IMR-90 (cell line): ENCODE data around the gene OR52N2. TPM values are rescaled to one million over a fixed set of nuclear protein-coding genes. Genes with fewer than 3 reads are reported as not detected.

Source experiments
- ATAC-seq: fragments of 200-7000 bp; cut with Tn5 transposase; 2 replicates; pipeline ENCODE4 v1.9.1; 2020; ENCODE audit warnings: low read depth, mild to moderate bottlenecking, moderate library complexity
- BruUV-seq: library from RNA; stranded (reverse); fragments of 400-500 nt; replicated peaks from 2 replicates; lab custom pipeline; 2021; lab: Mats Ljungman, UMichigan
- CTCF ChIA-PET: fragments of 300-600 bp; formaldehyde crosslinking; extraction: SDS; loops from one replicate; lab custom pipeline; 2021; ENCODE audit warnings: antibody characterized with exemption; lab: Yijun Ruan, JAX
- POLR2A ChIA-PET: fragments of 300-600 bp; sonication (Branson Sonifier 250); formaldehyde crosslinking; loops from one replicate; lab custom pipeline; 2022; ENCODE audit warnings: antibody characterized with exemption; ENCODE audit not compliant: unreplicated experiment; lab: Charles Lee
- DNase-seq: peaks from one replicate; pipeline ENCODE4 v3.0.0; 2013
- H2AFZ ChIP-seq: replicated peaks from 2 replicates; pipeline ENCODE3; 2013; ENCODE audit warnings: low read length, mild to moderate bottlenecking; ENCODE audit not compliant: poor library complexity
- H2AK5ac ChIP-seq: 2 replicates; pipeline ENCODE4 v1.6.1; 2013; ENCODE audit warnings: low read depth, low read length, inconsistent platforms
- H2AK9ac ChIP-seq: replicated peaks from 2 replicates; pipeline ENCODE3; 2013; ENCODE audit warnings: mild to moderate bottlenecking, low read depth, low read length, moderate library complexity; ENCODE audit not compliant: poor library complexity
- H2BK120ac ChIP-seq: 2 replicates; pipeline ENCODE4 v1.6.1; 2013; ENCODE audit warnings: low read depth, low read length, inconsistent platforms
- H2BK15ac ChIP-seq: 3 replicates; pipeline ENCODE4 v1.6.1; 2013; ENCODE audit warnings: low read depth, low read length, inconsistent platforms
- H2BK20ac ChIP-seq: 2 replicates; pipeline ENCODE4 v1.6.1; 2013; ENCODE audit warnings: low read depth, mild to moderate bottlenecking, inconsistent platforms, low read length, moderate library complexity
- H2BK5ac ChIP-seq: 2 replicates; pipeline ENCODE4 v1.6.1; 2013; ENCODE audit warnings: mild to moderate bottlenecking, low read depth, low read length, inconsistent platforms; ENCODE audit not compliant: poor library complexity, severe bottlenecking
- H3K14ac ChIP-seq: replicated peaks from 2 replicates; pipeline ENCODE4 v1.6.1; 2013; ENCODE audit warnings: low read depth, low read length, inconsistent platforms
- H3K18ac ChIP-seq: 2 replicates; pipeline ENCODE4 v1.6.1; 2013; ENCODE audit warnings: low read depth, low read length, control low read depth
- H3K23ac ChIP-seq: 2 replicates; pipeline ENCODE4 v1.6.1; 2013; ENCODE audit warnings: low read depth, low read length, inconsistent platforms
- H3K27ac ChIP-seq: 2 replicates; pipeline ENCODE4 v1.5.1; 2013; ENCODE audit warnings: mild to moderate bottlenecking, control low read depth, low read length; ENCODE audit not compliant: insufficient read depth
- H3K27me3 ChIP-seq: 2 replicates; pipeline ENCODE4 v1.6.1; 2013; ENCODE audit warnings: low read length; ENCODE audit not compliant: control insufficient read depth, insufficient read depth
- H3K36me3 ChIP-seq: 2 replicates; pipeline ENCODE4 v1.6.1; 2013; ENCODE audit warnings: low read length, mixed read lengths; ENCODE audit not compliant: control insufficient read depth, insufficient read depth
- H3K4ac ChIP-seq: 2 replicates; pipeline ENCODE4 v1.6.1; 2013; ENCODE audit warnings: low read depth, low read length, inconsistent platforms
- H3K4me1 ChIP-seq: 2 replicates; pipeline ENCODE4 v1.6.1; 2013; ENCODE audit warnings: low read length, mixed read lengths; ENCODE audit not compliant: control insufficient read depth, insufficient read depth
- H3K4me2 ChIP-seq: 2 replicates; pipeline ENCODE4 v1.6.1; 2013; ENCODE audit warnings: low read depth, mild to moderate bottlenecking, control low read depth, low read length, moderate library complexity
- H3K4me3 ChIP-seq: 2 replicates; pipeline ENCODE4 v1.5.1; 2013; ENCODE audit warnings: low read depth, mild to moderate bottlenecking, control low read depth, low read length, moderate library complexity; ENCODE audit not compliant: insufficient read depth
- H3K56ac ChIP-seq: 2 replicates; pipeline ENCODE4 v1.6.1; 2013; ENCODE audit warnings: low read length, inconsistent platforms; ENCODE audit not compliant: insufficient read depth; ENCODE audit errors: extremely low read depth
- H3K79me1 ChIP-seq, 2 experiments: 2 replicates each; pipeline ENCODE4 v1.6.1; 2013; ENCODE audit warnings: low read length in 2 of 2, inconsistent platforms in 1 of 2, low read depth in 1 of 2
- H3K9ac ChIP-seq: 2 replicates; pipeline ENCODE4 v1.6.1; 2013; ENCODE audit warnings: low read depth, low read length, control low read depth
- H3K9me1 ChIP-seq: 2 replicates; pipeline ENCODE4 v1.6.1; 2013; ENCODE audit warnings: low read length, inconsistent platforms; ENCODE audit not compliant: insufficient read depth
- H3K9me3 ChIP-seq: 2 replicates; pipeline ENCODE4 v1.6.1; 2013; ENCODE audit warnings: low read length; ENCODE audit not compliant: control insufficient read depth, insufficient read depth
- H4K20me1 ChIP-seq: 2 replicates; pipeline ENCODE4 v1.6.1; 2013; ENCODE audit warnings: low read length, inconsistent platforms; ENCODE audit not compliant: insufficient read depth
- H4K5ac ChIP-seq: 2 replicates; pipeline ENCODE4 v1.6.1; 2013; ENCODE audit warnings: mild to moderate bottlenecking, low read depth, low read length, control low read depth
- H4K8ac ChIP-seq, 2 experiments: 2 replicates each; pipeline ENCODE4 v1.6.1; 2013; ENCODE audit warnings: low read depth in 2 of 2, low read length in 2 of 2, control low read depth in 1 of 2, inconsistent platforms in 1 of 2
- H4K91ac ChIP-seq: 2 replicates; pipeline ENCODE4 v1.6.1; 2013; ENCODE audit warnings: low read depth, low read length, inconsistent platforms; ENCODE audit not compliant: insufficient read depth
- CEBPB ChIP-seq: IDR thresholded peaks from 2 replicates; pipeline ENCODE4 v1.6.1; 2012; ENCODE audit warnings: low read depth, low read length, improper control_type of control experiment
- CHD1 ChIP-seq: IDR thresholded peaks from 2 replicates; pipeline ENCODE4 v1.6.1; 2012; ENCODE audit warnings: low read depth, low read length, improper control_type of control experiment
- FOS ChIP-seq: fragments of 150-350 bp; IDR thresholded peaks from 2 replicates; pipeline ENCODE4 v1.6.1; 2016; ENCODE audit warnings: low read depth, low read length
- MAFK ChIP-seq: IDR thresholded peaks from 2 replicates; pipeline ENCODE4 v1.6.1; 2012; ENCODE audit warnings: low read depth, low read length, improper control_type of control experiment
- MAZ ChIP-seq: IDR thresholded peaks from 2 replicates; pipeline ENCODE4 v1.6.1; 2012; ENCODE audit warnings: low read depth, mild to moderate bottlenecking, low read length, improper control_type of control experiment, moderate library complexity, borderline replicate concordance
- MXI1 ChIP-seq: IDR thresholded peaks from 2 replicates; pipeline ENCODE4 v1.6.1; 2012; ENCODE audit warnings: low read depth, mild to moderate bottlenecking, low read length, moderate library complexity, borderline replicate concordance
- NFE2L2 ChIP-seq: fragments of 150-350 bp; IDR thresholded peaks from 2 replicates; pipeline ENCODE4 v1.6.1; 2016; ENCODE audit warnings: low read depth, mild to moderate bottlenecking, low read length
- POLR2A ChIP-seq: IDR thresholded peaks from 2 replicates; pipeline ENCODE4 v1.6.1; 2012; ENCODE audit warnings: mild to moderate bottlenecking, low read depth, low read length
- RAD21 ChIP-seq: IDR thresholded peaks from 2 replicates; pipeline ENCODE4 v1.6.1; 2012; ENCODE audit warnings: low read length, improper control_type of control experiment
- RCOR1 ChIP-seq: IDR thresholded peaks from 2 replicates; pipeline ENCODE4 v1.6.1; 2012; ENCODE audit warnings: mild to moderate bottlenecking, low read length, improper control_type of control experiment; ENCODE audit not compliant: insufficient replicate concordance
- RFX5 ChIP-seq: IDR thresholded peaks from 2 replicates; pipeline ENCODE4 v1.8.0; 2012; ENCODE audit warnings: low read depth, mild to moderate bottlenecking, low read length, moderate library complexity
- SMC3 ChIP-seq: fragments of 150-350 bp; IDR thresholded peaks from 2 replicates; pipeline ENCODE4 v1.6.1; 2016; ENCODE audit warnings: low read depth, mild to moderate bottlenecking, antibody characterized with exemption, low read length, moderate library complexity
- whole genome bisulfite sequencing, 2 experiments: methylation state at CpG; one replicate each; pipeline versions ENCODE4 v1.1.5 to v1.1.7; 2013; ENCODE audit warnings: missing lambda C conversion rate in 2 of 2; ENCODE audit not compliant: insufficient read length in 1 of 2; ENCODE audit errors: extremely low coverage in 2 of 2; 5-methylcytosine and 5-hydroxymethylcytosine counted together
- dilution Hi-C: fragments of 300-500 bp; cut with HindIII; formaldehyde crosslinking; loops from one replicate; pipeline ENCODE4 v1.14.3; 2018; ENCODE audit warnings: low sequenced_read_pairs; ENCODE audit not compliant: unreplicated experiment
- in situ Hi-C: fragments of 300-500 bp; cut with MboI; formaldehyde crosslinking; loops from 3 replicates; pipeline ENCODE4 v1.14.3; 2019; ENCODE audit warnings: low sequenced_read_pairs, inconsistent platforms, mixed read lengths
- intact Hi-C: fragments of 100-400 bp; cut with micrococcal nuclease; formaldehyde crosslinking; loops from 2 replicates; pipeline ENCODE4 v1.10.0; 2022
- polyA plus RNA-seq, 3 experiments: library from polyadenylated mRNA; depleted of rRNA; stranded (reverse); fragments of >200 nt; gene quantifications; 2 replicates each; pipeline ENCODE4 v1.2.3, GENCODE V29; 2012; ENCODE audit warnings: low replicate concordance in 1 of 3
- total RNA-seq: library from RNA; depleted of rRNA; stranded (reverse); fragments of >200 nt; gene quantifications from 2 replicates; pipeline ENCODE4 v1.2.3, GENCODE V29; 2012
- TF ChIP-seq, protein P1 (sequence below): fragments of 150-350 bp; IDR thresholded peaks from 2 replicates; pipeline ENCODE4 v1.6.1; 2016; ENCODE audit warnings: low read depth, mild to moderate bottlenecking, low read length, moderate library complexity, borderline replicate concordance
- TF ChIP-seq, protein P2 (sequence below): conservative IDR thresholded peaks from 2 replicates; pipeline ENCODE4 v1.5.1; 2012; ENCODE audit warnings: mild to moderate bottlenecking, low read depth, low read length, improper control_type of control experiment
- TF ChIP-seq, protein P3 (sequence below): fragments of 150-350 bp; IDR thresholded peaks from 2 replicates; pipeline ENCODE4 v1.6.1; 2017; ENCODE audit warnings: mild to moderate bottlenecking, antibody characterized with exemption, low read length, low read depth

The OR52N2 gene
- total and polyA plus RNA-seq, 2 of the 4 experiments (the other 2 are of a cell fraction) = not detected

DNA sequence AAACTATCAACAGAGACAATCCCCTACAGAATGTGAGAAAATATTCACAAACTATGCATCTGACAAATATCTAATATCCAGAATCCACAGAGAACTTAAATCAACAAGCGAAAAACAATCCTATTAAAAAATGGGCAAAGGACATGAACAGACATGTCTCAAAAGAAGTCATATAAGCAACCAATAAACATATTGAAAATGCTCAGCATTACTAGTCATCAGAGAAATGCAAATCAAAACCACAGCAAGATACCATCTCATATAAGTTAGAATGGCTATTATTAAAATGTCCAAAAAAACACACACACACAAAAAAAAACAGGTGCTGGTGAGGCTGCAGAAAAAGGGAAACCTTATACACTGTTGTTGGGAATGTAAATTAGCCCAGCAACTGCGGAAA, 57.1 kb downstream of the OR52N2 start:
- H2AK9ac ChIP-seq = no peak overlapping the region
- in situ Hi-C loops = no loop called here
- H4K20me1 ChIP-seq = no peaks in the 10 kb centered on the region
- H3K9me1 ChIP-seq = no peaks in the 10 kb centered on the region
- H2BK5ac ChIP-seq = no peak overlapping the region
- dilution Hi-C loops = no loop called here
- no peak overlapping the region for H3K56ac ChIP-seq
- TF ChIP-seq, protein P1, sequence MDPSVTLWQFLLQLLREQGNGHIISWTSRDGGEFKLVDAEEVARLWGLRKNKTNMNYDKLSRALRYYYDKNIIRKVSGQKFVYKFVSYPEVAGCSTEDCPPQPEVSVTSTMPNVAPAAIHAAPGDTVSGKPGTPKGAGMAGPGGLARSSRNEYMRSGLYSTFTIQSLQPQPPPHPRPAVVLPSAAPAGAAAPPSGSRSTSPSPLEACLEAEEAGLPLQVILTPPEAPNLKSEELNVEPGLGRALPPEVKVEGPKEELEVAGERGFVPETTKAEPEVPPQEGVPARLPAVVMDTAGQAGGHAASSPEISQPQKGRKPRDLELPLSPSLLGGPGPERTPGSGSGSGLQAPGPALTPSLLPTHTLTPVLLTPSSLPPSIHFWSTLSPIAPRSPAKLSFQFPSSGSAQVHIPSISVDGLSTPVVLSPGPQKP = no peak
- TF ChIP-seq POLR2A (no peak), MXI1 (no peak), MAZ (no peak), RAD21 (no peak), SMC3 (no peak), RCOR1 (no peak), RFX5 (no peak), FOS (no peak), MAFK (no peak), CEBPB (no peak), NFE2L2 (no peak), CHD1 (no peak)
- TF ChIP-seq, protein P2, sequence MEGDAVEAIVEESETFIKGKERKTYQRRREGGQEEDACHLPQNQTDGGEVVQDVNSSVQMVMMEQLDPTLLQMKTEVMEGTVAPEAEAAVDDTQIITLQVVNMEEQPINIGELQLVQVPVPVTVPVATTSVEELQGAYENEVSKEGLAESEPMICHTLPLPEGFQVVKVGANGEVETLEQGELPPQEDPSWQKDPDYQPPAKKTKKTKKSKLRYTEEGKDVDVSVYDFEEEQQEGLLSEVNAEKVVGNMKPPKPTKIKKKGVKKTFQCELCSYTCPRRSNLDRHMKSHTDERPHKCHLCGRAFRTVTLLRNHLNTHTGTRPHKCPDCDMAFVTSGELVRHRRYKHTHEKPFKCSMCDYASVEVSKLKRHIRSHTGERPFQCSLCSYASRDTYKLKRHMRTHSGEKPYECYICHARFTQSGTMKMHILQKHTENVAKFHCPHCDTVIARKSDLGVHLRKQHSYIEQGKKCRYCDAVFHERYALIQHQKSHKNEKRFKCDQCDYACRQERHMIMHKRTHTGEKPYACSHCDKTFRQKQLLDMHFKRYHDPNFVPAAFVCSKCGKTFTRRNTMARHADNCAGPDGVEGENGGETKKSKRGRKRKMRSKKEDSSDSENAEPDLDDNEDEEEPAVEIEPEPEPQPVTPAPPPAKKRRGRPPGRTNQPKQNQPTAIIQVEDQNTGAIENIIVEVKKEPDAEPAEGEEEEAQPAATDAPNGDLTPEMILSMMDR = no peak
- TF ChIP-seq, protein P3, sequence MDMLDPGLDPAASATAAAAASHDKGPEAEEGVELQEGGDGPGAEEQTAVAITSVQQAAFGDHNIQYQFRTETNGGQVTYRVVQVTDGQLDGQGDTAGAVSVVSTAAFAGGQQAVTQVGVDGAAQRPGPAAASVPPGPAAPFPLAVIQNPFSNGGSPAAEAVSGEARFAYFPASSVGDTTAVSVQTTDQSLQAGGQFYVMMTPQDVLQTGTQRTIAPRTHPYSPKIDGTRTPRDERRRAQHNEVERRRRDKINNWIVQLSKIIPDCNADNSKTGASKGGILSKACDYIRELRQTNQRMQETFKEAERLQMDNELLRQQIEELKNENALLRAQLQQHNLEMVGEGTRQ = no peak
- no peak overlapping the region for H2AFZ ChIP-seq
- no peak overlapping the region for H3K23ac ChIP-seq
- H3K27ac ChIP-seq = no peak overlapping the region
- no peaks in the 10 kb centered on the region for H3K36me3 ChIP-seq
- H3K9ac ChIP-seq = no peak overlapping the region
- H3K4ac ChIP-seq = no peak overlapping the region
- ATAC-seq (no peak), DNase-seq (no peak)
- no peak overlapping the region for H2BK15ac ChIP-seq
- H3K4me3 ChIP-seq = no peak overlapping the region
- H3K14ac ChIP-seq = no peak overlapping the region
- no peak overlapping the region for H3K18ac ChIP-seq
- H2AK5ac ChIP-seq = no peak overlapping the region
- CTCF ChIA-PET = no interaction called here
- BruUV-seq = no TSS peak
- no peak overlapping the region for H2BK120ac ChIP-seq
- H3K4me1 ChIP-seq = no peaks in the 10 kb centered on the region
- no peak overlapping the region for H2BK20ac ChIP-seq
- intact Hi-C loops = no loop called here
- H4K8ac ChIP-seq = no peak overlapping the region
- H3K27me3 ChIP-seq = no peaks in the 10 kb centered on the region
- POLR2A ChIA-PET = no interaction called here
- WGBS, 2 experiments = no CpG with 5 or more reads among the region's 2 CpGs
- no peak overlapping the region for H4K5ac ChIP-seq
- no peak overlapping the region for H4K91ac ChIP-seq
- H3K9me3 ChIP-seq = no peaks in the 10 kb centered on the region
- no peaks in the 10 kb centered on the region for H3K79me1 ChIP-seq
- H3K4me2 ChIP-seq = no peak overlapping the region
